Ammon's horn (tissue), 1 donor: ENCODE results near the gene ARHGAP45.

Source experiments
- DNase-seq: peaks from one replicate; pipeline ENCODE4 v3.0.0-alpha.2; 2016; ENCODE audit warnings: low spot score

The ARHGAP45 gene

GRCh38 chr19:1132552-1133383 lies 65.8 kb downstream of the ARHGAP45 start:
- no peak for DNase-seq

GRCh38 chr19:1133471-1133929 lies 66.5 kb downstream of the ARHGAP45 start:
- DNase-seq = no peak

DNA sequence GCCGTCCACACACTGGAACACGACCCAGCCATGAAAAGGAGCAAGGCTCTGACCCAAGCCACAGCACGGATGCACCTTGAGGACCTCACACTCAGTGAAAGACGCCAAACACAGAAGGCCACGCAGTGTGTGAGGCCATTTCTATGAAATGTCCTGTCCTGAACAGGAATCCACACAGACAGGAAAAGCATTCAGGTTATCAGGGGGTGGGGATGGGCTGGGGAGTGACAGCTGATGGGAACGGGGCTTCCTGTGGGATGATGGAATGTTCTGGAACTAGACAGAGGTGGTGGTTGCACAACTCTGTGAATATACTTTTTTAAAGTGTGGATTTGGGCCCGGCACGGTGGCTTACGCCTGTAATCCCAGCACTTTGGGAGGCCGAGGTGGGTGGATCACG lies 67.5 kb downstream of the ARHGAP45 start:
- DNase-seq = no peak

- DNase-seq = no peak
These were observed 68.5 kb downstream of the ARHGAP45 start for GRCh38 chr19:1135454-1135853.

DNA sequence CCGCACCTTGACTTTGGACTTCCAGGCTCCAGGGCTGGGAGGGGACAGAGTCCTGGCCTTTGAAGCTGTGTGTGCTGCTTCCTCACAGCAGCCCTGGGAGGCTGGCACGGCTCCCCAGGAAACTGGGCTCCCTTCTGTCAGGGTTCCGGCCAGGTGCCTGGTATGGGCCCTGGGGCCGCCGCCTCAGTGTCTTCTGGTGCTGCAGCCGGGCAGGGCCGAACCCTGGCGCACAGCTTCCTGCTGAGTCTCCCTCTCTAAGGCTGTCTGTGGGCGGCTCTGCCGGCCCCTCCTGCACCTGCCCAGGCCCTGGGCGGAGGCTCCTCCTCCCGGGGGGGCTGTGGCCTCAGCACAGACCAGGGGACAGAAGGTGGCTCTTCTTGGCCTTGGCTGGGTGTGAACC lies 69.2 kb downstream of the ARHGAP45 start:
- no peak for DNase-seq
